NCI-H2171 treated with DMSO at 0.1 percent for 48 hours (cell line): ENCODE data around the gene MELK.
"Not testable (repeated sequence)": the region's sequence is repeated elsewhere in the genome, so short reads cannot be mapped to it uniquely, and the experiment has no call there.

ENCODE experiments used
- DNase-seq: peaks from one replicate; lab custom pipeline; 2025; lab: John Stamatoyannopoulos, UW

The MELK gene

GRCh38 chr9:36572515-36573418, at the start of gene MELK:
TSS of gene MELK (plus strand) at chr9:36572895. CDS start at chr9:36581682, 8,787 bp downstream.
- DNase-seq = peak; percentile 62

DNA sequence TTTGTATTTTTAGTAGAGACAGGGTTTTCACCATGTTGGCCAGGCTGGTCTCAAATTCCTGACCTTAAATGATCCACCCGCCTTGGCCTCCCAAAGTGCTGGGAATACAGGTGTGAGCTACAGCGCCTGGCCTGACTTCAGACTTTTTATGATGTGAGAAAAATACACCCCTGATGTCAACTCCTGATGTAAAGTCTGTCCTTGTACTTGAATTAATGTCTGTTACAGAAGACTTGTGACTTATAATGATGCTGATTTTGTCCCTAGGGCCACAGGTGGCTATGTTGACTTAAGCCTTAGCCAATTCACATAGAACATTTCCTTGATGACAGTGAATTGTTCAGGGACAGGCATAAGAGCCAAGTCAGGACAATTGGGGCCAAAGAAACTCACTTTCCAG, 42.5 kb upstream of the MELK start:
- no peak for DNase-seq

- DNase-seq = no peak
Measured at GRCh38 chr9:36532353-36532752, 40.3 kb upstream of the MELK start.

GRCh38 chr9:36533726-36534125, 39.0 kb upstream of the MELK start:
- not testable (repeated sequence) for DNase-seq

GRCh38 chr9:36535107-36535506, 37.6 kb upstream of the MELK start:
- no peak for DNase-seq

GRCh38 chr9:36537861-36538260, 34.8 kb upstream of the MELK start:
- DNase-seq = no peak

- DNase-seq = no peak
Measured at GRCh38 chr9:36542355-36542754, 30.3 kb upstream of the MELK start.

GRCh38 chr9:36543916-36544315, 28.8 kb upstream of the MELK start:
- DNase-seq = no peak

DNA sequence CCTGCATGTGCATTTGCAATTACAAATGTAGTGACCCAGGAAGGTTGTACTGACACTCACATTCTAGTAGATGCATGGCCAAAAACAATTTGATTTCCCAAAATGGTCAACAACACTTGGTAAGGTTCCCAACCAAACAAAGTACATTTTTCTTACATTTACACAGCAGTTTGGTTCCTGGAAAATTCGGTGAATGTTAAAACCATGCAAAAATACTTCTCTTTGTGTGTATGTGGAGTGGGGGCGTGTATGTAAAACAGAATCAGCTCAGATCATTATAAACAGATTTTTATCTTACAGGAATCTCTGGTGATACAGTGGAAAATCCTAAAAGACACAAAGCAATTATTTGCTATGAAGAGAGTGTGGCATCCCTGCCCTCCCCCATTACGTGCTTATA, 25.1 kb upstream of the MELK start:
- no peak for DNase-seq

GRCh38 chr9:36548454-36548853, 24.2 kb upstream of the MELK start:
- DNase-seq = peak; percentile 6

GRCh38 chr9:36550135-36550534, 22.6 kb upstream of the MELK start:
- DNase-seq = no peak

DNA sequence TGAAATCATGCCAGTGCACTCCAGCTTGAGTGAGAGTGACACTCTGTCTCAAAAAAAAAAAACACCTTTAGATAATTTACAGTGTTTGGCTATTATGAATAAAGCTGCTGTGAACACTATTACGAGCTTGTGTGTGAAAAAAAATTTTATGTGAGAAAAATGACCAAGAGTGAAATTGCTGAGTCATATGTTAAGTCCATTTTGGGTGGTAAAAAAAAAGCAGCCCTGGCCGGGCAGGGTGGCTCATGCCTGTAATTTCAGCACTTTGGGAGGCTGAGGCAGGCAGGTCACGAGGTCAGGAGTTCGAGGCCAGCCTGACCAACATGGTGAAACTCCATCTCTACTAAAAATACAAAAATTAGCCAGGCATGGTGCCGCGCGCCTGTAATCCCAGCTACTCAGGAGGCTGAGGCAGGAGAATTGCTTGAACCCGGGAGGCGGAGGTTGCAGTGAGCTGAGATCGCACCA, 22.0 kb upstream of the MELK start:
- not testable (repeated sequence) for DNase-seq

GRCh38 chr9:36551129-36551528, 21.6 kb upstream of the MELK start:
- no peak for DNase-seq

DNA sequence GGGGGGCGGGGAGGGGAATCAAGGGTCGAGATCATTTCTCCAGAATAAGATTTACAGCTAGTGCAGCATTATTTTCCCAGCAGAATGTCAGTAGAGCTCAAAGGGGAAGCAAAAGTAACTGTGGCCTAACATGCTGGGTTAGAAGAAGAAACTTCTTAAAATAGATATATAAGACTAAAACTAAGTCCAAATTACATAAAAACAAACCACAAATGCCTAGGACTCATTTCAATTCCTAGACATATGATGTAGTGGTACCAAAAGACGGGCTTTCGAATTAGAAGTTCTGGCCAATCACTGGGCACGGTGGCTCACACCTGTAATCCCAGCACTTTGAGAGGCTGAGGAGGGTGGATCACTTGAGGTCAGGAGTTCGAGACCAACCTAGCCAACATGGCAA, 20.8 kb upstream of the MELK start:
- DNase-seq = no peak

- no peak for DNase-seq
Measured at GRCh38 chr9:36559036-36559695, 13.5 kb upstream of the MELK start.

- DNase-seq = no peak
Measured at GRCh38 chr9:36560771-36561170, 11.9 kb upstream of the MELK start.

DNA sequence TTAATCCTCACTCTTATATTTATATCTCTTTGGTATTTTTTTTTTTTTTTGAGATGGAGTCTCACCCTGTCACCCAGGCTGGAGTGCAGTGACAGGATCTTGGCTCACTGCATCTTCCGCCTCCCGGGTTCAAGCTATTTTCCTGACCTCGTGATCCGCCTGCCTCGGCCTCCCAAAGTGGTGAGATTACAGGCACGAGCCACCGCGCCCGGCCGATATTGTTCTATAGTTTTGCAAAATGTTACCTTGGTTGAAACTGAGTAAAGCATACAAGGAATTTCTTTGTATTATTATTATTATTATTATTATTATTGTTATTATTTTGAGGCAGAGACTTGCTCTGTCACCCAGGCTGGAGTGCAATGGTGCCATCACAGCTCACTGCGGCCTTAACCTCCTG, 9.9 kb upstream of the MELK start:
- not testable (repeated sequence) for DNase-seq

DNA sequence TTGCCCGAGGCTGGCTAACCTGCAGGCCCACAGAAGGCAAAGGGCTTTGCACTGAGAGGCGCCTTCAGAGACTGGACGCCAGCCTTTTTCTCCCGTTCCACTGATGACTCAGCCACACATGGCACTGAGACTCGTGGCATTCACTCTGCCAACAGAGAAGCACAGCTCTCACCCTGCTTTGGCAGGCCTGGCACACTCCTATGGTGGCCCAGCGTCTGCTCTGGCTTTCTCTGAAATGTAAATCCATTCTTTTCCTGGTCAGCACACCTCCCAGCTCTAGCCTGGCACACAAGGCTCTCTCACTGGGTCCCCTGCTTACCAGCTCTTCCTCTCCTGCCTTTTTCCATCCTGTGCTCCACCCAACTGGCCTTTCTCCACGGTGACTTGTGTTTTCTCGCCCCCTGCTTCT, 5.9 kb upstream of the MELK start:
- no peak for DNase-seq

DNA sequence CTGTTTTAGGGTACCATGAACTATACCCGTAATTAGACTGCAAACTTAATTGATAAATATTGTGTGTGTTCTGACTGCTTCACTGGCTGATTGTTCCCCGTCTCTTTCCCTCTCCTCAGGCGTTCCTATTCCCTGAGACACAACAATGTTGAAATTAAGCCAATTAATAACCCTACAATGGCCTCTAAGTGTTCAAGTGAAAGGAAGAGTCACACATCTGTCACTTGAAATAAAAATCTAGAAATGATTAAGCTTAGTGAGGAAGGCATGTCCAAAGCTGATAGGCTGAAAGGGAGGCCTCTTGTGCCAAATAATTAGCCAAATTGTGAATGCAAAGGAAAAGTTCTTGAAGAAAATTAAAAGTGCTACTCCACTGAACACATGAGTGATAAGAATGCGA, 4.0 kb upstream of the MELK start:
- not testable (repeated sequence) for DNase-seq

- no peak for DNase-seq
Measured at GRCh38 chr9:36571333-36571732, 1.4 kb upstream of the MELK start.

DNA sequence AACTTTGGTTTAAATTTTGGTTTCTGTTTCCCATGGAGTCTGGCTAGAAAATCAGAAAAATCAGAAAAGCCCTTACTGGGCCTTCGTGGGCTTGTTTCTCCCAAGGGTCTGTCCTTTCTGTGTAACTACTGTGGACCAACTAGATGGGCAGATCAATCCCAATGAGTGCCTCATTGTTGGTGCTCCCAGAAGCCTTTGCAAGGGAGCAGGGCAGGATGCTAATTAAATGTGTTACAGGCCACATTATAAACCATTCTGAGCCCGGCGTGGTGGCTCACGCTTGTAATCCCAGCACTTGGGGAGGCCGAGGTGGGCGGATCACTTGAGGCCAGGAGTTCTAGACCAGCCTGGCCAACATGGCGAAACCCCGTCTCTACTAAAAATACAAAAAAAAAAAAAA, 1.4 kb downstream of the MELK start:
- DNase-seq = not testable (repeated sequence)

DNA sequence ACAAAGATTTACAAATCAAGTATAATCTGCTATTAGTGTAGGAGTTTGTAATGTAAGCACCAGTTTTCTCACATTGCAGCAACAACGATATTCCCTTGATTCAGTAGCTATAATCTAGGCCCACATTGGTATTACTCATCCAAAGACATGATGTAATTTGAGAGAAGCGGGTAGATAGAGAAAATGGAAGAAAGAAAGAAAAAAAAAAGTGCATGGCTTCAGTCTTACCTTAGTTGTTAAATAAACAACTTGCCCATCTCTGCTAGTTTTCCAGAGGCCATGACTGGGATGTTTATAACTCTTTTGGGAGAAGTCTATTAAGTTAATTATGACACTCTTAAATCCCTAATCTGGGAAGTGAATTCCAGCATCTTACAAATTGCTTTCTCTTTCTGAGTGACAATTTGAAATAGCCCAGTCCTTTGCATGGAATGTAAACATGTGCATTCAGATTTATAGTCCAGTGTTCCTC, 2.8 kb downstream of the MELK start:
- DNase-seq = no peak

GRCh38 chr9:36576866-36577265, 4.2 kb downstream of the MELK start:
- DNase-seq = no peak
